ENCODE results near the gene DCTPP1.
A peak's percentile ranks its signal among the peaks of the same experiment; 100 is the strongest.

DCTPP1 gene

DNA sequence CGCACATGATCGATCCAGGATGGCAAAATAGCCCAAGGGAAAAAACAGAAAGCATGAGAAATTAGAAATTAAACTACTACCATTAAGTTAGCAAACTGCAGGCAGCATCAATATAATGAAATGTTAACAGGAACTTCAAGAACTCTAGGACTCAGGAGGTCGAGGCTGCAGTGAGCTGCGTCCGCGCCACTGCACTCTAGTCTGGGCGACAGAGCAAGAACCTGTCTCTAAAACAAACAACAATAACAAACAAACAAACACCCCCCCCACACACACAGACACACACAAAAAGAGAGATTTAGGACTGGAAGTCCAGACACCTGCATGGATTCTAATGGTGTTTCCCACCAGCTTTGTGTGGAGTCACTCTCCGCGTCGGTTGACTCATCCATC lies 16.4 kb upstream of the DCTPP1 start:
- DNase-seq: no peak

GRCh38 chr16:30445408-30446202 lies 15.8 kb upstream of the DCTPP1 start, which contains the start of gene SEPHS2:
SEPHS2 (minus strand) TSS chr16:30445874; CDS start chr16:30445727, 147 bp downstream.
- DNase-seq: peak; percentile 98

DNA sequence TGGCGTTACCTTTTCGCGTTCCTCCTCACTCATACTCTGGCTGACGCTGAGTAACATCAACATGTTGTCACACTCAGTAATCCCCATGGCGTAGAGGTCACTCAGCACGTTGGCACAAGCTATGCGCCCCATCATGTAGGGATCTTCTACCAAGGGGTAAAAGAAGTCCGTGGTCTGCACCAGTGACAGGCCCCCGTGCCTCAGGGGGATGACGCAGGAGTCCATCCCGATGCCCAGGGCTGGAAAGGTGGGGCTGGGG lies 15.2 kb upstream of the DCTPP1 start:
- DNase-seq: no peak

DNA sequence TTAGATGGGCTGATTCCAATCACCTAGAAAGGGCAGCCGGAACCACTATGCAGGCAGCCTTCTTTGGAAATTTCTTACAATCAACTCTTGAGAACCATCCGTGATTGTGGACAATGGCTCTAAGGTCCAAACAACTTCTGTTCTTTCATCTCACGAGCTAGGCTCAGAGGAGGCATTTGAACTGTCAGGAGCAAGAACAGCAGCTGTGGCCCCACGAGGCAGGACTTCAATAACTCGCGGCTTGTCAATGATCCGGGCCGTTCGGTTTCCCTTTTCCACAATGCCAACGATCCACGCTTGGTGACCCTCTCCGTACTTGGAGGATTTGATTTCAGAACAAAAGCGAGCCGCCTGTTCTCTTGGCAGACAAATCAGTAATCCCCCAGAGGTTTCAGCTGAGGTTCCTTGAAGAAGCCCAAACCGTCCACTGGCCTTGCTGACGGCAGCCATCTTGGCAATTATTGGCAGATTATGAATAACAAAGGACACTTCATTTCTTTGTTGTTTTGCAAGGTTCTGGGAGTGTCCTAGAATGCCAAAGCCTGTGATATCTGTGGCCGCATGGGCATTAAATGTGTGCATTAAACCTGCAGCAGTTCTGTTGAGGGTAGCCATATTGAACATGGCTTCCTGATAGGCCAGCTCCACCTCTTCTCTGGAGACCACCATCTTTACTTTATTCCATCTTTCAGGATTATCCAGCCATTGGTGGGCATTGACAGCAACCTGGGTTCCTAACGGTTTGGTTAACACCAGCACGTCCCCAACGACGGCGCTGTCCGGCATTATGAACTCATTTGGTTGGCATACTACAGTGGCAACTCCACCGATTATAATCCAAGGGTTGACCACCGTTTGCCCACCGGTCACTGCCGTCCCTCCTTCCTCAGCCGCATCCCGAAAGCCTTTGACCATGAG lies 14.7 kb upstream of the DCTPP1 start:
- DNase-seq: no peak

- DNase-seq: no peak
These were observed 13.8 kb upstream of the DCTPP1 start for GRCh38 chr16:30443631-30444030.

- DNase-seq: no peak
These were observed 10.0 kb upstream of the DCTPP1 start for GRCh38 chr16:30439720-30440348.

GRCh38 chr16:30438835-30439234 lies 9.0 kb upstream of the DCTPP1 start:
- DNase-seq: no peak

GRCh38 chr16:30437511-30438046 lies 7.7 kb upstream of the DCTPP1 start:
- no peak for DNase-seq

DNA sequence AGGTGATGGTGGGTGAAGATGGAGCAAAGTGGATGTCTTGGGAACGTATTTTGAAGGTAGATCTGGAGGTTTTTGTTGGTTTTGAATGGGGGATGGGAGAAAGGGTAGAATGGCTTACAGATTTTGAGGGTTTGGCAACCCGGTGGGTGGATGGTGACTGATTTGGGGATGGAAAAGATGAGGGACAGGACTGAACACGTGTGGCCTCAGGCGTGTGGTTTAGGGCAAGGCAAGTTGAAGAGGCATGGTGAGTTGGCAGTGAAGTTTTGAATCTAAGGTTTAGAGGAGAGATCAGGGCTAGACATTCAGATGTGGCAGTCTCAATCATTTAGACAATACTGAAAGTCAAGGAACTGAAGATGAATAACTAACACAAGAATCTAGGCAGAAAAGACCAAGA lies 5.0 kb upstream of the DCTPP1 start:
- peak; percentile 81 for DNase-seq

- DNase-seq: no peak
These were observed 669 bp upstream of the DCTPP1 start for GRCh38 chr16:30430428-30430970.

GRCh38 chr16:30429418-30429677 lies 482 bp downstream of the DCTPP1 start:
- no peak for DNase-seq

- DNase-seq: no peak
These were observed 1.8 kb downstream of the DCTPP1 start for GRCh38 chr16:30428055-30428454.

DNA sequence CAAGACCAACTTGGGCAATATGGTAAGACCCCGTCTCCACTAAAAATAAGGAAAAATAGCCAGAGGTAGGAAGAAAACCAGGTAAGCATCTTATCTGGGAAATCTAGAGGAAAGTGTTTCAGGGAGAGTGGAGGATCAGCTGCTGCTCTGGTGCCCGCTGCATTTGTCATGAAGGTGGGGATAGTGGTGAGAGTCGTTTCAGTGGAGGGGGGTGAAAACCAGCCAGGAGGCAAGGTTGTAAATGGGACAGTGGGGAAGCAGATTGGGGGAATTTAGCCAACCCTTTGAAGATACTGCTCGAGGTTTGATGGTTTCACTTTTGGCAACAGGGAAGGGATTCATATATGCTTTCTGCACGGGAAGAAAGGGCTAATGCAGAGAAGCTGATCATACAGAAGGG lies 8.8 kb downstream of the DCTPP1 start:
- DNase-seq: no peak

- DNase-seq: no peak
These were observed 11.3 kb downstream of the DCTPP1 start for GRCh38 chr16:30418350-30419181.

- peak; percentile 93 for DNase-seq
These were observed 12.1 kb downstream of the DCTPP1 start for GRCh38 chr16:30417529-30418349.

DNA sequence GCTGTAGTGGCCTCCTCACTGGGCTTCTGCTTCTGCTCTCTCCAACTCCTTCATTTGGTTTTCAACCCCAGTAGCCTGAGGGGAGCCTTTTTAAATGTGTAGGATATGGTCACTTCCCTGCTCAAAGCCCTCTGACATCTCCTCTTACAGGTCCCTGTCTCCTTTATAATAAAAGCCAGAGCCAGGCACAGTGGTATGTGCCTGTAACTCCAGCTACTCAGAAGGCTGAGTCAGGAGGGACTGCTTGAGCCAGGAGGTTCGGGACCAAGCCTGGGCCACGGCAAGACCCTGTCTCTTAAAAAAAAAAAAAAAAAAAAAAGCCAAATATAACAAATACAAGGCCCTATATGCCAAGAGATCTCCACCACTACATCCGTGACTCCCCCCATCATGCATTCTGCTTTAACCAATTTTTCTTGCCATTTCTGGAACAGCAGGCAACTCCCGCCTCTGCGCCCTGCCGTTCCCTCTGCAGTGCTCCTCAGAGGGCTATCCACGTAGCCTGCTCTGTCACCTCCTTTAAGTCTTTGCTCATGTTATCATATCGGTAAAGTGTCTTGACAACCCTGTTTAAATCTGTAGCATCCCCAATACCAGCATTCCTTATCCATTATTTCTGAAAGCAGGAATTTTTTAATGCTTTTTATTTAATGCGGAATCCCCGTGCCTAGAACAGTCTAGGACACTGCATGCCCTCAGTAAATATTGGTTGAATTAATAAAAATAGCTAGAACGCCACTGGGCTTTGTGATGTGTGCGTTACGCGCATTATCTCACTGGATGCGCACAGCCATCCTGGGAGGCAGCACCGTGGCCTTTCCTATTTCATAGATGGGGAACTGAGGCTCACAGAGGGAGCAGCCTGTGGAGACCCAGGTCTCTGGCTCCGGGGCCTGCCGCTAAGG lies 13.0 kb downstream of the DCTPP1 start:
- DNase-seq: peak; percentile 66

GRCh38 chr16:30416047-30416603 lies 13.7 kb downstream of the DCTPP1 start:
- DNase-seq: no peak

- DNase-seq: no peak
These were observed 15.7 kb downstream of the DCTPP1 start for GRCh38 chr16:30414159-30414558.

GRCh38 chr16:30413112-30413806 lies 16.6 kb downstream of the DCTPP1 start:
- no peak for DNase-seq

All from activated CD8-positive, alpha-beta memory T cell treated with anti-CD3 and anti-CD28 coated beads, Interleukin-2, amount 50 U/mL, for 48 hours (primary cell).